Activated CD4-positive, alpha-beta T cell treated with anti-CD3 and anti-CD28 coated beads for 1 hour (primary cell): Measurements from ENCODE around the gene SCARB1.

Experiments
- DNase-seq: peaks from one replicate; pipeline ENCODE4 v3.0.0-alpha.2; 2020

The SCARB1 gene

GRCh38 chr12:124754949-124755800, 108.5 kb downstream of the SCARB1 start:
- DNase-seq = no peak

- no peak for DNase-seq
Measured at GRCh38 chr12:124754491-124754890, 109.2 kb downstream of the SCARB1 start.

GRCh38 chr12:124753993-124754392, 109.7 kb downstream of the SCARB1 start:
- DNase-seq = no peak

GRCh38 chr12:124753228-124753591, 110.5 kb downstream of the SCARB1 start:
- DNase-seq = no peak

DNA sequence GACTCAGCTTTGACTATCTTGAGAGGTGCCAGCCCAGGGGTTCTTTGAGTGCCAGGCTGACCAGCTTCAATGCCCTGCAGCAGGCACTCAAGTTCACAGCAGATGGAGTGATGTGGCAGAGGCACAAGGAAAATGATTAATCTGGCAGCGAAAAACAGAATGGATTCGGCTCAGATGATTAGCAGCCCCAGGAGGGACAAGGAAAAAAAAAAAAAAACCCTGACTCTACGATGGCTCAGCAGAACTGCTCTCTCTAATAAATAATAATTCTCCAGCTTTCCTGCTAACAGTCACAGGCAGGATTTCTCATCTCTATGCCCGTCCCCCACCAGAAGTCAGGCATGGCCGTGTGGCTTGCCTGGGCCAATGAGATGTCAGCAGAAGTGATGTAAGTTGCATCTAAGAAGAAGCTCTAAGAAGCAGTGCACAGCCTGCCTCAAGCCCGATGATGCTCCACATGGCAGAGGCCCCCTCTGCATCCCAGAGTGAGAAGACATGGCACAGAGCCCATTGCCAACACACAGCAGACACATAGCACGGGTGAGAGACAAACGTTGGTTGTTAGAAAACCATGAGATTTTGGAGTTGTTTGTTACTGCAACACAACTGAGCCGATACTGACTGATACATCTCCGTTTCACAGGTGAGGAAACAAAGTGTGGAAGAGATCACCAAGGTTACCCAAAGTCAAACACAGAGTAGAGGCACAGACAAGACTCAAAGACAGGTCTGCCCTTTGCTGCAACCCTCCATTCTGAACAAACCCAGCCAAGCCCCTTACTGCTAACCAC, 111.0 kb downstream of the SCARB1 start:
- DNase-seq = no peak

DNA sequence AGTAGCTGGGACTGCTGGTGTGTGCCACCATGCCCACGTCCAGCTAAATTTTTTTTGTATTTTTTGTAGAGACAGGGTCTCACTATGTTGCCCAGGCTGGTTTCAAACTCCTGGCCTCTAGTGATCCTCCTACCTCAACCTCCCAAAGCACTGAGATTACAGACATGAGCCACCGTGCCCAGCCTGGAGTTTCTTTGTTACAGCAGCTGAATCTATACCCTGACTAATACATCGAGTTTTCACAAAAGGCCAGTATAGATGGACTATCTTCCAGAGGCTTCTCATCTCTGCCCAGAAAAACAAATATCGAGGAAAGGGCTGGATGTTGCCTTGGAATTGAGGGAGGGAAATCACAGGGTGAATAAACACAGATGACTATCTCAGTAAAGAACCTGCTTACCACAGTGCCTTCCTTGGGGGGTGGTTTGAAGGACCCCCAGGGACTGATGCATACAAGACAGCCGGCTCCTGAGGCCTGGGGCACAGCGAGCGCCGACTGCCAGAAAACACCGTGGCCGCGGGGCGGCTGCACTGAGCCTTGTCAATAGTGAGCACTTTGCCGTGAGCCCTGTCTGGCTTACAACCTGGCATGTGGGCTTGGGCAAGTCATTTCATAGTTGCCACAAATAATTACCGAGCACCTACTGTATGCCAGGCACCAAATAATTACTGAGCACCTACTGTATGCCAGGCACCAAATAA, 111.9 kb downstream of the SCARB1 start:
- DNase-seq = no peak

DNA sequence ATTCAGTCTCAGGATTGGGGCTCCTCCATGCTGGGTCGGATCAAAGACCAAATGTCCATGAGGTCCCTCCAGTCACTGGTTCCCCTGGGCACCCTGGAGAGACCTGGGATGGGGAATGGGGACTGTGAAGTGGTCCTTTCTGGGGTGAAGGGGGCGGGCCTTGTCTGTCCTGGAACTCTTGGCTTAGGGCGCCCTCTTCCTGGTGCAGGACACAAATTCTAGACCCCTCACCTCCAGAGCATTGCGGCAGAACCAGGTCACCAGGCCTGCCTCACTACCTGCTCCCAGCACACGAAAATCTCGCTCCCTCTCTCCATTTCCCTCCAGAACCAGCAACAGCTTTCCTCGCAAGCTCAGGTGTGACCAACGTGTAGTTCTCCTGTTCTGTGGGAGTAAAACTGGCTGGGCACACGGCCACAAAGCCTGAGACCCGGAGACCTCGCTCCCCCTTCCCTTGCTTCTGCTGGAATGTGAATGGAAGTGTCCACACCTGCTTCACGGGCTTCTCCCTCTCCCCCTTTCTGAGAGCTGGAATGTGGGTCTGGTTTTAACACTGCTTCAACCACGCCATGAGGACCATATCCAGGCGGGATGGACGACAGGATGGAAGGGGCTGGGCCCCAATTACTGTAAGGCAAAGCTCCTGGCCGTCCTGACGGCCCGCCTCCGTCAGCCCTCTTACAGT, 112.7 kb downstream of the SCARB1 start:
- DNase-seq = no peak

DNA sequence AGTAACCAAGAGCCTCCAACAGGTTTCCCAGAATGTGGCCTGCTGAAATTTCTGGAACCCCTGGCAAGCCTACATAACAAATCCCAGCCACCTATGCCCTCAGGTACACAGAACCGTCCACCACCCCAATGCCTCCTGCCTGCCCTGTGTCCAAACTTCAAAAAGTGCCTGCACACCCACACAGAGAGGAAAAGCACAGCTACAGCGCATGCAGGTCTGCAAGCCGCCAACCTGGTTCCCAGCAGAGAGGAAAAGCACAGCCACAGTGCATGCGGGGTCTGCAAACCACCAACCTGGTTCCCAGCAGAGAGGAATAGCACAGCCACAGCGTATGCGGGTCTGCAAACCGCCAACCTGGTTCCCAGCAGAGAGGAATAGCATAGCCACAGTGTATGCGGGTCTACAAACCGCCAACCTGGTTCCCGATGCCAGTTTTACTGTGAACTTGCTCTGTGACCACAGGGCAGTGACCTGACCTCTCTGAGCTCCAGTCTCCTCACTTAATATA, 113.5 kb downstream of the SCARB1 start:
- no peak for DNase-seq

- DNase-seq = no peak
Measured at GRCh38 chr12:124749725-124750124, 113.9 kb downstream of the SCARB1 start.

GRCh38 chr12:124747426-124748161, 116.1 kb downstream of the SCARB1 start:
- no peak for DNase-seq

DNA sequence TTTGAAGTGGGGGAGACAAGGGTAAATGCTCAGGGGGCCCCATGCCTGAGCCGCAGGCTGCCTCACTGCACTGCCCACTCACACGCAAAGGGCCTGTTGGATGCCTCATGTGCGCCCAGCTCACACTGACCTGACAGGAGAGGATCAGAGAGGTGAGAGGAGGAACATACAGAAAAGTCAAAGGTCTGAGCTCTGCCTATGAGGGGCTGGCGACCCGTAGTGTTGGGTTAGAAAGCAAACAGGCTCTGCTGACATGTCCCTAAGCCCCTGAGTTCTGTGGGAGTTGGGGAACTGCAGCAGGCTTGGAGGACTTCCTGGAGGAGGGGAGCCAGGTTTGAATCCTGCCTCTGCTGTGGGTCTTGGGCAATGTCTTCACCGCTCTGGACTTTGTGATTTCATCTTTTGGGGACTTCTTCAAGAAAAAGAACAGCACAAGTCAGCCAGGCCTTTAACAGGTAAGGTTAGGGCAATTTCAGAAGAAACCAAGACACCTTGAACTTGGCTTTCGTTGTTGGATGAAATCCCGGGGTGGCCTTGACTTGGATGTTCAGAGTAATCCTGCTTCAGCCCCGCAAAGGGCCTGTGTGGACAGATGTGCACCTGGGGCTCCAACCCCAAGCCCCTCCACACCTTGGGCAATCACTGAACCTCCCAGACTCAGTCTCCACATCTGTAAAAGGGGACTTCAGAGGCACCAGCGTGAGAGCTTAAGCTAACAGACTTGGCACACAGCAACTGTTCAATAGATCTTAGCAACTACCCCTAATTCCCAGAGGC, 116.8 kb downstream of the SCARB1 start:
- DNase-seq = no peak

- DNase-seq = no peak
Measured at GRCh38 chr12:124745891-124746570, 117.6 kb downstream of the SCARB1 start.

GRCh38 chr12:124745465-124745890, 118.2 kb downstream of the SCARB1 start:
- DNase-seq = no peak

DNA sequence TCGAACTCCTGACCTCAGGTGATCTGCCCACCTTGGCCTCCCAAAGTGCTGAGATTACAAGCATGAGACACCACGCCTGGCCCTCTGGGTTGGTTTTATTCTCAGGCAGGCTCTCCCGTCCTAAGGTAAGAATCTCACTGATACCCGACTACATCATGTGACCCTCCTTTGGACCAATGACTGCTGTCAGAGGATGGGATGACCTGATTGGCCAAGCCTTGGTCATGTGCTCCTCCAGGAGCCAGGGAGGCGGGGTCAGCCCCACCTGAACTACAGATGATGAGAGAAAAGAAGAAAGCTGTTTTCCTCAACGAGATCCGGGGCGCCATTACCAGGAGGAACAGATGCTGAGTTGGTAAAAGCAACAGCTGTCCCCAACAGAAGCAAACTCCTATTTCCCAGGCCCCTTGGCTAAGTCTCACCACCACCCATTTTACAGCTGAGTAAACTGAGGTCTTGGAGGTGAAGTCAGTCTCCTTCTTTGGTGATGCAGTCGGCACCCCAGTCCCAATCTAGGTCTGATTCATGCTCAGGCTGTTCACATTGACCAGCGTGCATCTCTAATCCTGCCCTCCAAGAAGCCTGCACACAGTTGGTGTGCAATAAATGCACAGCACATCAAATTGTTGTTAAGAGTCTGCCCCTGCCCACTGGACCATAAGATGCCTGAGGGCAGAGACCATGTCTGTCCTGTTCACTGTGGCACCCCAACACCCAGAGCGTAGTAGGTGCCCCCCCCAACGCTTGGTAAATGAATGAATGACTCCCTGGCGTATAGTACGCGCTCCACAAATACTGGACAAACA, 118.8 kb downstream of the SCARB1 start:
- no peak for DNase-seq

DNA sequence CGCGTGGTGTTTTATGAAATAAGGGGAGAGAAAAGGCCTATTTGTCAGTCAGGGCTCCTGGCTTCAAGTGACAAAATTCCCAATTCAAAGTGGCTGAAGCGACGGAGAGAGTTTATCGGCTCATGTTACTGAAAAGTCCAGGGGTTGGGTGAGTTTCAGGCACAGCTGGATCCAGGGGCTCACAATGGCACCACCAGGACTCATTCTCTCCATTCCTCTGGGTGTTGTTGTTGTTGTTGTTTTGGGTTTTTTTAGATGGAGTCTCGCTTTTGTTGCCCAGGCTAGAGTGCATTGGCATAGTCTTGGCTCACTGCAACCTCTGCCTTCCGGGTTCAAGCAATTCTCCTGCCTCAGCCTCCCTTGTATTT, 119.4 kb downstream of the SCARB1 start:
- DNase-seq = no peak

DNA sequence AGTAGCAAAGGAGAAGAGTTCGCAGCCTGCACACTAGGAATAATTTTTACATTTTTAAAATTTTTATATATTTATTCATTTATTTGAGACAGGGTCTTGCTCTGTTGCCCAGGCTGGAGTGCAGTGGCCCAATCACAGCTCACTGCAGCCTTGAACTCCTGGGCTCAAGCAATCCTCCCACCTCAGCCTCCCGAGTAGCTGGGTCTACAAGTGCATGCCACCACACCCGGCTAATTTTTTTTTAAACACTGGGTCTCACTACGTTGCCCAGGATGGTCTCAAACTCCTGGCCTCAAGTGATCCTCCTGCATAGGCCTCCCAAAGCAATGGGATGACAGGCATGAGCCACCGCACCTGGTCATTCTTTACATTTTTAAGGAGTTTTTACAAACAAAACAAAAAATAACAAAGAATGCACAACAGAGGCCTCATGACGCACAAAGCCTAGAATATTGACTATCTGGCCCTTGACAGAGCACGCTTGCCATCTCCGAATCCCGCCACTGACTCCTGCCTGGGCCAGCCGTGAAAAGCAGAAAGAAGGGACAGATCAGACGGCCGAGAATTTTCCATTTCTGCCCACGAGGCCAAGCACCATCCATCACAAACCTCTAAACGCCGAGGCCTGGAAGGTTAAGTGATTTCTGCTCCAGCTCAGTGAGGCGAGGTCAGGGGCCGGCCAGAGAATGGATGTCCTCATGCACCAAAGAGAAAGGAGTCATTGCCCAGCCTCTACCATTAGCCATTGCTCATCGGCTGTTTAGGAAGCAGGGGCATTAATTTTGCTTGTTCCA, 120.0 kb downstream of the SCARB1 start:
- DNase-seq = no peak

GRCh38 chr12:124742678-124743077, 121.0 kb downstream of the SCARB1 start:
- no peak for DNase-seq

GRCh38 chr12:124742111-124742510, 121.6 kb downstream of the SCARB1 start:
- DNase-seq = no peak

- DNase-seq = no peak
Measured at GRCh38 chr12:124741211-124741610, 122.5 kb downstream of the SCARB1 start.
